ENCODE data around the gene CDCA7. TPM values are rescaled to one million over a fixed set of nuclear protein-coding genes. Genes with fewer than 3 reads are reported as not detected.
"Not testable (repeated sequence)": the region's sequence is repeated elsewhere in the genome, so short reads cannot be mapped to it uniquely, and the experiment has no call there.

The CDCA7 gene
- polyA plus RNA-seq (ENCODE audit: insufficient read length in 10 of 10) = 10 to 100 TPM; 13.4 to 35.6 (median 19.1) TPM
- long read RNA-seq, donor 1, partial matches to known transcripts = 0 of 3 reads
- long read RNA-seq, donor 1, other reads (novel, unspliced or antisense) = 0 of 3 reads
- long read RNA-seq, donor 2, partial matches to known transcripts = 0 of 4 reads
- long read RNA-seq, donor 2, other reads (novel, unspliced or antisense) = 0 of 4 reads
- long read RNA-seq, donor 3 = 0 reads
- long read RNA-seq, donor 4, partial matches to known transcripts = 0 of 3 reads
- long read RNA-seq, donor 4, other reads (novel, unspliced or antisense) = 0 of 3 reads
- long read RNA-seq, donor 5, partial matches to known transcripts = 0 of 5 reads
- long read RNA-seq, donor 5, other reads (novel, unspliced or antisense) = 0 of 5 reads
- long read RNA-seq, donor 6, transcript CDCA7-202 (9 exons, 2,500 nt) = major isoform, 6 of 7 reads
- long read RNA-seq, donor 6, partial matches to known transcripts = 0 of 7 reads
- long read RNA-seq, donor 6, other reads (novel, unspliced or antisense) = 0 of 7 reads
- long read RNA-seq, donor 7, partial matches to known transcripts = 0 of 4 reads
- long read RNA-seq, donor 7, other reads (novel, unspliced or antisense) = 0 of 4 reads
- long read RNA-seq, donor 8, transcript CDCA7-202 (9 exons, 2,500 nt) = major isoform, 9 of 11 reads
- long read RNA-seq, donor 8, partial matches to known transcripts = 0 of 11 reads
- long read RNA-seq, donor 8, other reads (novel, unspliced or antisense) = 0 of 11 reads
- long read RNA-seq, donor 9 = 0 reads

DNA sequence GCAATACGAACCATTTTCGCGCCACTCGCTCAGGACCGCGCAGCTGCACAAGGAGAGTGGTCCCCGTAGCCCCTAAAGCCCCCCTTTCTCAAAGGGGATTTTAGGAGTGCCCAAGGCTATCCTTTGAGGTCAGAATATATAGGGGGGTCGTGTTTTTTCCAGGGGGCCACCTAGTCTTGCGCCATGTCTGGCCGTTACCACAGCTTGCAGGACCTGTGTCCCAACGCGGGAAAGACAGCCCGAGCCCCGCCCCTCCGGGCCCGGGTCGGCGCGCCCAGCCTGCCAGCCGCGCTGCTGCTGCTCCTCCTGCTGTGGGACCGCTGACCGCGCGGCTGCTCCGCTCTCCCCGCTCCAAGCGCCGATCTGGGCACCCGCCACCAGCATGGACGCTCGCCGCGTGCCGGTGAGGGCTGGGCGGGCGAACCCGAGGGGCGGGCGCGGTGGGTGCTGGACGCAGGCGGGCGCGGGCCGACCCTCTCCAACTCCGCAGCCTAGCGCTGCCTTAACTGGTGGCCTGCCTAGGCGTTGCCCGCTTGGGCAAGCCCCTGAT, at the start of gene CDCA7:
CDCA7 (plus strand) TSS at position 291 of the 550 bp plus-strand sequence; CDS start at position 383, 92 bp downstream.
- peak; percentile 60 to 92 (median 74) for DNase-seq

DNA sequence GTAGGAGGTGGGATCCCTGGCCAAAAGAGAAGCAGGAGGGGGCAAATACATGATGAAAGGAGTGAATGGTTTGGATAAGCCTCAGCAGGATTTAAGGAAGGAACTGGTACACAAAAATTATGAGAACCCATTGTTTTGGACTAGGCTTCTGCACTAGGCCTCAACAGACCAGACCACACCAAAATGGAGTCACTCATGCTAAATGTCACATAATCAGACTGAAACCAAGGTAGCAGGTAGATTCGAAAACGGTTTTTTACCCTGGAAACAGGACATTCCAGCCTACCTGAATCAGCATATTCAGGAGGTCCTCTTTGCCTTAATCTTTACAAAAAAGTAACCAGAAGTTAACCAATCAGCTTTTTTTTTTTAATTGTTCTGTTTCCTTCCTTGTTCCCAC, 49.4 kb upstream of the CDCA7 start:
- no peak for DNase-seq

DNA sequence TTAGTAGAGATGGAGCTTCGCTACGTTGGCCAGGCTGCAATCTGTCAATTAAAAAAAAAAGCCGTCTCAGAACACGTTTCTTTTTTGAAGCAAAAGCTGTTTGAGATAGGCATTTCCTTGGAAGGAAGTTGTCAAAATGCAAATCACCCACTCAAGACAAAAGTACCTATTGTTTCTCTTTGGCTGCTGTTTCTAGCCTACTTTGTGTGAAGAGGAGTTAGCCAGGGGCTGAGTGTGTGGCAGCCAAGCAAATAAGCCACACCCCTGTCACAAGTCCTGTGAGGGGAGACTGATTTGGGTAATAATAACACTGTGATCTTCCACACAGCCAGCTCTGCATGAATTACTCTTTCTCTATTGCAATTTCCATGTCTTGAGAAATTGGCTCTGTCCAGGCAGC, 47.4 kb upstream of the CDCA7 start:
- DNase-seq = no peak

DNA sequence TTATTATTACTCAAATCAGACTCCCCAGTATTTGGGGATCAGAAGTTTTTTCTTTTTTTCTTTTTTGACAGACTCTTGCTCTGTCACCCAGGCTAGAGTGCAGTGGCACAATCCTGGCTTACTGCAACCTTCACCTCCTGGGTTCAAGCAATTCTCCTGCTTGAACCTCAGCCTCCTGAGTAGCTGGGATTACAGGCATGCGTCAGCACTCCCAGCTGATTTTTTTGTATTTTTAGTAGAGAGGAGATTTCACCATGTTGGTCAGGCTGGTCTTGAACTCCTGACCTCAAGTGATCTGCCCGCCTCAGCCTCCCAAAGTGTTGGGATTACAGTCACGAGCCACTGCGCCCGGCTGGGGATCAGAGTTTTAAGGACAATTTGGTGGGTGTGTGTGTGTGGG, 45.3 kb upstream of the CDCA7 start:
- not testable (repeated sequence) for DNase-seq

DNA sequence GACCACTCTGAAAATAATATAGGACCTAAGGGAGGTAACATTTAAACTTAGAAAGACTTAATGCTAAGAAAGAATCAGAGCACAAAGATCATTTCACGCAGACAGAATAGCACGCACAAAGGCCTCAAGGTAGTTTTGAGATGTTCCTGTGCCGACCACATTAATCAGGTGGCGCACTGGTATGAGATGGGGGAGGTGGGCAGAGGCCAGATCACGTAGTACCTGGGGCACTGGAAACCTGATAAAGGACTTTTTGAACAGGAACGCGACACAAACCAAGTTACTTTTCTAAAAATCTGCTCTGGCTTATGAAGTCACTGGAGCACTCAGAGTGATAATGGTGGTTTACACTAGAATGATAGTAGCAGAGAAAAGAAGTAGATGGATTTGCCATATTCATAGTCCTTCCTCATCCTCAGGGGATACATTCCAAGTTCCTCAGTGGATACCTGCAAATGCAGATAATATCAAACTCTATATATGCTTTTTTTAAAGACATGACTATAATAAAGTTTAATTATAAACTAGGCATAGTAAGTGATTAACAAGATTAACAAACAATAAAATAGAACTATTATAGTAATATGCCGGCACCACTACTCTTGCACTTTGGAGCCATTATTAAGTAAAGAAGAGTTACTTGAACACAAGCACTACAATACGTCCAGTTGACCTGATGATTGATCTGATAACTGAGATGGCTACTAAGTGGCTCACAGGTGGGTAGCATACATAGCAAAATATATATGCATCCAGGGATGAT, 42.6 kb upstream of the CDCA7 start:
- DNase-seq = no peak

DNA sequence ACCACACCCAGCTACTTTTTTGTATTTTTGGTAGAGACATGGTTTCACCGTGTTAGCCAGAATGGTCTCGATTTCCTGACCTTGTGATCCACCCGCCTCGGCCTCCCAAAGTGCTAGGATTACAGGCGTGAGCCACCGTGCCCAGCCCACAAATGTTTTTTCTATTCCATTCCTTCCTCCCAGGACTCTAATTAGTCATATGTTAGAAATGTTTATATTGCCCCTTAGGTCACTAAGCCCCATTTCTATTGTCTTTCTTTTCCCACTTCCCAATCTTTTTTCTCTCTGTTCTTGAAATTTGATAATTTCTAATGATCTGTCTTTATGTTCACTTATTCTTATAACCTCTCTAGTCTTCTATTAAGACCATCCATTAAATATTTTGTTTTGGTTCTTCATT, 31.3 kb upstream of the CDCA7 start:
- no peak for DNase-seq

DNA sequence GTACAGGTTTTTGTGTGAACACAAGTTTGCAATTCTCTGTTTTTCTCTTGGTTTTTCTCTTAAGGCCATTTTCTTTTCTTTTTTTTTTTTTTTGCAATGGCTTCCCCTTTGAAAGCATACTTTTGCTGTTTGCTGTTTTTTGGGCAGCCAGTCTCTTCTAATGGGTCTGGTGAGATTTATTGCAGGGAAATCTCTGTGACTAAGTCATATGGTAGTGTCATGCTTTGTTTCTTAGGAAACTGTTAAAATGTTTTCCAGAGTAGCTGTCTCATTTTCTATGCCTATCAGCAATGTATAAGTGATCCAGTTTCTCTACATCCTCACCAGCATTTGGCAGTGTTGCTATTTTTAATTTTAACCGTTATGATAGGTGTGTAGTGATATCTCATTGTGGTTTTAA, 27.9 kb upstream of the CDCA7 start:
- peak in 1 of 3 donors; percentile 1 for DNase-seq

DNA sequence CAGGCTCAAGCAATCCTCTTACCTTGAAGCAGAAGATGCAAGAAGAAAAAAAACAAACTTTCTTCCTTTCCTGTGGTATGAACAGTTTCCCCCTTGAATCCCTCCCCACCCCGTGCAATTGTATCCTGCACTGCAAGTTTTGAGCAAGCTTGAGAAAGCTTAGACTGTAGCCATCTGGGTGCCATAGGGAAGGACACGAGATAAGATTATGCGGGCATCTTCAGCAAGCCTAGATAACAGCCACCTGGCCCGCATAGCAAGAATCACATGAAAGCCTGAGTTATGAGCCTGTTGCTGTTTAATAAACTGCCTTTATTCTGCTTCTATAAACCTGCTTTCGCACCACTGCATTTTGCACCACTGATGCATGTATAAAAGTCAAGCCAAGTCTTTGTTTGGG, 27.3 kb upstream of the CDCA7 start:
- DNase-seq = no peak

DNA sequence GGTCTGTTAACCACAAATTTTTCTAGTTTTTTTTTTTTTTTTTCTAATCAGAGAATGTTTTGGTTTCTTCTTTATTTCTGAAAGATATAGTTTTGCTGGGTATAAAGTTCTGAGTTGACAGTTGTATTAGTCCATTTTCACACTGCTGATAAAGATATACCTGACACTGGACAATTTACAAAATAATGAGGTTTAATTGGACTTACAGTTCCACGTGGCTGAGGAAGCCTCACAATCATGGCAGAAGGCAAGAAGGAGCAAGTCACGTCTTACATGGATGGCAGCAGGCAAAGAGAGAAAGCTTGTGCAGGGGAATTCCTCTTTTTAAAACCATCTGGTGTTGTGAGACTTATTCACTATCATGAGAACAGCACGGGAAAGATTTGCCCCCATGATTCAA, 21.7 kb upstream of the CDCA7 start:
- not testable (repeated sequence) for DNase-seq

DNA sequence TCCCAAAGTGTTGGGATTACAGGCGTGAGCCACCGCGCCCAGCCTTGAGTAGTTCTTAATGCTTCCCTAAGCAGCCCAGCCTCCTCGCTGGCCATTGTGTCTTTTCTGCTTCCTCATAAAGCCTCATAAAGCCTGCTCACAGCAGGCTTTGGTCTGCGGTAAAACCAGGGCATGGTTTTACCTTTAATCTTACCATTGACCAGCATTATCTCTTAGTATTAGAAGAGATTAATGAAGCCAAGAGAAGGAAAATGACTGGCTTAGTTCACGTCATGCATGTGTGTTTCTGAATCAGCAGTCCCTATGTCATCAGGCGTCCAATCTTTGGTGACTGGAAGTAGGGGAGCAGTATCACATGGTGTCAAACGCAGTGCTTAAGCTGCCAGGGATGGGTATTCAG, 14.9 kb upstream of the CDCA7 start:
- DNase-seq = no peak

DNA sequence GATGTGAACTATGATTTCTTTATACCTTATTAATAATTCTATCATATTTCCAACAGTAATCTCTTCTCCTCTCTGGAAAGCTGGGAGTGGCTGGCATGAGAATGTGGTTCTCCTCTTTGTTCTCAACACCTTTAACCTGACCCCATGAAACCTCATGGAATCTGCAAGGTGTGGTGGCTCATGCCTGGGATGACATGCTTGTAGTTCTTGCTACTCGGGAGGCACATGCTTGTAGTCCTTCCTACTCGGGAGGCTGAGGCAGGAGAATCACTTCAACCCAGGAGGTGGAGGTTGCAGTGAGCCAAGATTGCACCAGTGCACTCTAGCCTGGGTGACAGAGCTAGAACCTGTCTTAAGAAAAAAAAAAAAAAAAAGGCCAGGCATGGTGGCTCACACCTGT, 10.8 kb upstream of the CDCA7 start:
- no peak for DNase-seq

DNA sequence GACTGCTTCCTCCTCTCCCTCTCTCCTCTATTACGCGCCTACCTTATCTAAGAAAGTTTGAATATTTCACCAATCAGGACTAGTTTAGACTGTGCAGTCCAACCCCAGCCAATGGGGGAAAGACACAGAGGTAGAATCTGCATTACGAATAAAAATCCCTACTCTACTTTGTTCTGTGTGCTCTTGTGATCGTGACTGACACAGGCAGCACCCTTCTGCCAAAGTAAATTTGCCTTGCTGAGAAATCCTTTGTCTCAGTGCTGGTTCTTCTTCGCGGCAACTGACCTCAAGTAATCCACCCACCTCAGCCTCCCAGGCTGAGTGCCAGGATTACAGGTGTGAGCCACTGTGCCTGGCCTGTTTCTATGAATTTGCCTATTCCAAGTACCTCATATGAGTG, 8.6 kb upstream of the CDCA7 start:
- DNase-seq = no peak

DNA sequence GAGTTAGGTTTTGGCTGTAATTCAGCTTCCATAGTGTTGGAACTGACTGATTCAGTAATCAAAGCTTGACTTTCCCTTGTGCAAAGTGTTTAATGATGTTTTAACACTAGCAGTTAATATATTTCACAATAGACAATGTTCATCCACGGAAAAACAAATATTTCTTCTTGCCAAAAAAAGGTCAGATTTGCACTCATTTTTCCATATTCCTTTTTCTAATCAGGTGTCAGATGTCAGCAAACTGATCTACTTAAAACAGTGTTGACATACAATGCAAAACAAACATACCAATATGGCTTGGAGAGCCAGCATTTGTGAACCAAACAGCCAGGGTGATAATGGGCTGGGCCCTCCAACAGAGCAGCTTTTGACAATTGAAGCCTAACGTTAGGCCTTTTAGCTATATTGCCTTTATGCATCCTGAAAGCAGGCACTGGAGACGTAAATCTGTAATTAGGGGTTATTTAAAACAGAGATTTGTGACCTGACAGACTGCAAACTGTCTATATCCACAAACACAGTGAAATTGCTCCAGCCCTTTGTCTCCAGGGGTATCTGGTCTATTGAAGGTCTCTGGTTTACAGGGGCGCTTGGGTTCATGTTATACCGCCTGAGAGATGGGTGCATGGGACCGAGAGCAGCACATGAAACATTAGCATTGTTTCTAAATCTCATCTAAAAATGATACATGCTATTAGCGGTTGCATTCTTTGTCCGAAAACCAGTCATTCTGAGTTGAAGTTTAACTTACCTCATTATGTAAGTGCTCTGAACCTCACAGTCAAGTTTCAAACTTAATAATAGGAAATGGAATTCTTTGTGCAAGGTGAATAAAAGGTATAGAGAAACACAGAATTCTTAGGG, 7.1 kb upstream of the CDCA7 start:
- no peak for DNase-seq

DNA sequence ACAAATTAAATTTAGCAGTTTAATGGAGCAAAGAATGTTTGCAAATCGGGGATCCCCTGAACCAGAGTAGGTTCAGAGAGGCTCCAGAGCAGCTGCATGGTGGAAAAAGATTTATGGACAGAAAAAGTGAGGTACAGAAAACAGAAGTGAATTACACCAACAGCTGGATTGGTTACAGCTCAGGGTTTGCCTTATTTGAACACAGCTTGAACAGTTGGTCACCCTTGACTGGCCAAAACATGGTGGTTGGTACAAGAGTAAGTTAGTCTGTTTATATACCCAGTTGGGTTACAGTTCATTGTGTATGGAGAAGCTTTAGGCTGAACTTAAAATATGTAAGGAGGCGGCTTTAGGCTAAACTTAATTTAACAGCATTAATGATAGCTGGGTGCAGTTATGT, 5.4 kb upstream of the CDCA7 start:
- DNase-seq = no peak

DNA sequence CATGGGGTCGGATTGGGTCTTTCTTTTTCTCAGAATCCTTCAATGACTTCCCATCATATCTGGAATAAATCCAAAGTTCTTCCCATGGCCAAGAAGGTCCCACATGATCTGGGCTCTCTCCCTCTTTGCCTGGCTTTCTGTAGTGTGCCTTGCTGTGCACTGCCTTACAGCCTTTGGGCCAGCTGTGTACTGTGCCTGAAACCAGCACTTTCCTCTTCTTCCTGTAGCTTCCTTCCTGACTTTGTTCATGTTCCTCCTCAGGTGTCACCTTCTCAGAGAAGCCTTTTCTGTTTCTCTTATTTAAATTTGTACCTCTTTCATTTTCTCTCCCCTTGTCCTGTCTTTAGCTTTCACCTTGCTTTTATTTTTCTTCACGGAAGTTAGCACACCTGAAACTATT, 4.3 kb upstream of the CDCA7 start:
- no peak for DNase-seq

DNA sequence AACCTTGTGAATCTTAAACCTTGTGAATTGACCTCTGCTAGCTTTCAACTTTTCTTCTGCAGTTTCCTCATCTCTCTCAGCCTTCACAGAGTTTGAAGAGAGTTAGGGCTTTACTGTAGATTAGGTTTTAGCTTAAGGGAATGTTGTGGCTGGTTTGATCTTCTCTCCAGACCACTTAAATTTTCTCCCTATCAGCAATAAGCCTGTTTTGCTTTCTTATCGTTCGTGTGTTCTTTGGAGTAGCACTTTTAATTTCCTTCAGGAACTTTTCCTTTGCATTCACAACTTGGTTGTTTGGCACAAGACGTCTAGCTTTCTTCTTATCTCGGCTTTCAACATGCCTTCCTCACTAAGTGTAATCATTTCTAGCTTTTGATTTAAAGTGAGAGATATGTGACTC, 2.8 kb upstream of the CDCA7 start:
- no peak for DNase-seq

DNA sequence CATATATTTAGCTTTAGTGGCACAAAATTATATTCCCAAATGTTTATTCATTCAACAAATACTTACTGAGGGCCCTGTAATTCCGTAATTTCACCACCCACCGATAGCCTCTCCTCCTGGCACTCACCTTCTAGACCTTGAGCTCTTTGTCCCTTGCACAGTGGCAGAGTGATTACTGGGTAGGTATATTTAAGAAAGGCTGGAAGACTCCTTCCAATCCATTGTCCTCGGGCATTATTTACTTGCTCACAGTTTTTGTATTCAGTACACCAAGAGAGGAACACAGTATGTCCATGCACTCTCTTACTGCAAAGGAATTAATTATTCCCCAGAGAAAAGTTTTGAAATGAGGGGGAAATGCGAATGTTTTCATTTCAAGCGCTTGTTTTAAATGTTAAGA, 1.1 kb upstream of the CDCA7 start:
- no peak for DNase-seq

DNA sequence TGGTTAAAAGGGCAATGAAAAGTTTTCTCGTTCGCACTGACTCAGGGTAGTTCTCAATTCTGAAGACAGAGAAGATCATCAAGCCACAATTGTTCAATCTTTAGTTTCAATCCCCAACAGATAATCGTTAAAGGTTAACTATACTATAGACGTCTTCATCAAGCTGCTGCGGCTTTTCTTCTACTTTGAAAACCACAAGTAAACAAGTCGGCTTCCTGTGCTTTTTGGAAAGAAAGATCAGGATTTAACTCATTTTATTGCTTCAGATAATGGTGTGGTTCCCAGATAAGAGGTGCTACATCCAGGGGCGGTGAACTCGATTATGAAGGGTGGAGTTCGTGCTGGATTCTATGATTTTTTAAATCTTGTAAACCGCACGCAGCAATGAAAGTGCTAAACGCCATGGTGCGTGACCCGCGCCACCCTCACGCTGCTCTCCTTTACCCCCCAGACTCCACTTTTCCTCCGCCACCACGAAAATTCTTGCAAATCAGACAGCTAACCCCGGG, 545 bp upstream of the CDCA7 start:
- peak in 1 of 3 donors; percentile 0 for DNase-seq

DNA sequence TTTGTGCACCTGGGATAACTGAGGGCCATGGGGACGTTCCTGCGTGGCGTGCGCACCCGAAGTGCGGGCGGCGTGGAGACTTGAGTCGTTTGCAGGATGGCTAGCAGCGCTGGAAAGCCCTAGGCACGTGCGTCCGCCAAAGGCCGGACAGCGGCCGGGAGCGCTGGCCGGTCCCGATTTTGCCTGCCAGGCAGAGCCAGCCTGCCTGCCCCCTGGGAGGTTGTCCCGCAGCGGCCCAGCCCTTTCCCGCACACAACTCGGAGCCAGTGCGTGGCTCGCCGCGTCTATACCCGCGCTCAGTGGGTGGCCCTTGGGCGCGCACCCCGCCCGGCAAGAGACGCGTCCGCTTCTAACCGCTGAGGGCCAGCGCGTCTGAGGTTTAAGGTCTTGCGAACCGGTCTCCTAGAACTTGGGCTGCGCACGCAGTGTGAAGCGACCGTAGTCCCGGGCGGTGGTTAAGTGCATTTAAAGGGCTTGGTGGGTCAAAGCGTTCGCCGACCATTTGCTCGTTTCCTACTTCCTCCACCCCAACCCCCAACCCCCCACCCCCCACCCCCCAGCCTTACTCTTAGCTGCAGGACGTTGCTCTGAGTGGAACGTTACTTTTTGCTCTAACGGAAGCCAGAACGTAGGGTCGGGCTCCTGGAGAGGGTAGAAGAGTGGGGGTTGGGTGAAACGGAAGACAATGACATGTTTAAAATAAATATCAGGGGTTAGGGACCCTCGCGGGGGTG, 627 bp downstream of the CDCA7 start:
- peak; percentile 23 to 89 (median 46) for DNase-seq

DNA sequence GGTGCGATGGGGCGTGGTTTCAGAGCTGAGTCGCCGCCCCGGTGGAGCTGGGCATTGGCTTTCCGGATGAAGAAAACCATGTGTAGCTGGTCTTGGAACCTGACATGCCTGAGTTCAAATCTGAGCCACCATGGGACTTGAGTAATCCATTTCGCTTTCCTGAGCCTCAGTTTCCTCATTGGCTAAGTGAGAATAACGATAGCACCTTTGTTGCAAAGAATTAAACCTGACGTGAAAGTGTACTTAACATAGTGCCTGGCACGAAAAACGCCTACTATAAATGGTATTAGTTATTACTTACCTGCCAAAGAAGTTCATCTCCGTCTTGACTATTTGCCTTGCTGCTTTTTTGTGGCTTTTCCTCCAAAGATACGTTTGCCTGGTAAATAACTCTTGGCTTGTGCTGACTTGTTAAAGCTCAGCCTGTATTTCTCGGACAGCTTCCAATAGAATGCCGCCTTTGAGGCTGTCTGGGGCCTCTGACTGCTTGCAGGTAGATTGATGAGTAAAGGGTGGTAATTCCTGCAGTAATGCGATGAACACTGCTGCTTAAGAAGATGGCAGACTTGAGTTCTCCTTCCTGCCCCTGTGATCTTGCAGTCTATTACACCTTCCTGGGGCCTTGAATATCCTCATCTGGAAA, 1.3 kb downstream of the CDCA7 start:
- DNase-seq = no peak

Measured in muscle of back (tissue), 13 donors.